PC-9 (cell line): ENCODE data around the gene ASCC3.

Source experiments
- EZH2 ChIP-seq: fragments of 200-600 bp; sonication (generic); IDR thresholded peaks from 2 replicates; pipeline ENCODE4 v1.8.0; 2017; ENCODE audit warnings: antibody characterized with exemption, low read depth
- TF ChIP-seq, protein P1 (sequence below): fragments of 200-600 bp; sonication (generic); conservative IDR thresholded peaks from 2 replicates; pipeline ENCODE4 v1.6.1; 2017; ENCODE audit warnings: mixed run types, antibody characterized with exemption, mild to moderate bottlenecking, moderate library complexity

DNA sequence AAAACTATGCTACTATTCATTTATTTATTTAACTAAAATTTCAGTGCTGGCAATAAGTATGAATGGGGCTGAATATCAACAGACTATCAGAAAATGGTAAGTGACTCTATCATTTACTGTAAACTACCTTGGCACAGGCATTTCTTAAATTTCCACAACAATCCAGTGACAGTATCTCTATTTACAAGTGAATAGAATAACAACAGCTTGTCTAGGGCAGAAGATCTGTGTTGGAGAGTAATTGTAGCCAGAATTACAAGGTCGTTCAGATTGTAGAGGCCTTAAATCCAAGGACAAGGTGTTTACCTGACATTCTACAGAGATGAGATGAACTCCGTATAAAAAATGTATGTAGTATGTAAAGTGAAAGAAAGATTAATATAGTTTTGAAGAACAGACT, 222.6 kb downstream of the ASCC3 start:
- no peak for TF ChIP-seq EZH2
- TF ChIP-seq, protein P1, sequence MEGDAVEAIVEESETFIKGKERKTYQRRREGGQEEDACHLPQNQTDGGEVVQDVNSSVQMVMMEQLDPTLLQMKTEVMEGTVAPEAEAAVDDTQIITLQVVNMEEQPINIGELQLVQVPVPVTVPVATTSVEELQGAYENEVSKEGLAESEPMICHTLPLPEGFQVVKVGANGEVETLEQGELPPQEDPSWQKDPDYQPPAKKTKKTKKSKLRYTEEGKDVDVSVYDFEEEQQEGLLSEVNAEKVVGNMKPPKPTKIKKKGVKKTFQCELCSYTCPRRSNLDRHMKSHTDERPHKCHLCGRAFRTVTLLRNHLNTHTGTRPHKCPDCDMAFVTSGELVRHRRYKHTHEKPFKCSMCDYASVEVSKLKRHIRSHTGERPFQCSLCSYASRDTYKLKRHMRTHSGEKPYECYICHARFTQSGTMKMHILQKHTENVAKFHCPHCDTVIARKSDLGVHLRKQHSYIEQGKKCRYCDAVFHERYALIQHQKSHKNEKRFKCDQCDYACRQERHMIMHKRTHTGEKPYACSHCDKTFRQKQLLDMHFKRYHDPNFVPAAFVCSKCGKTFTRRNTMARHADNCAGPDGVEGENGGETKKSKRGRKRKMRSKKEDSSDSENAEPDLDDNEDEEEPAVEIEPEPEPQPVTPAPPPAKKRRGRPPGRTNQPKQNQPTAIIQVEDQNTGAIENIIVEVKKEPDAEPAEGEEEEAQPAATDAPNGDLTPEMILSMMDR: no peak
